AG09309 (cell line): ENCODE results near the gene HS2ST1.

ENCODE experiments used
- DNase-seq: peaks from one replicate; pipeline ENCODE4 v3.0.0-alpha.2; 2010; ENCODE audit warnings: low read depth
- H3K4me3 ChIP-seq: 2 replicates; pipeline ENCODE4 v1.5.1; 2011; ENCODE audit warnings: mild to moderate bottlenecking, low read depth, low read length, moderate library complexity; ENCODE audit not compliant: control insufficient read depth
- TF ChIP-seq, protein P1 (sequence below): IDR thresholded peaks from 2 replicates; pipeline ENCODE4 v1.5.1; 2011; ENCODE audit warnings: mild to moderate bottlenecking, low read depth, low read length, inconsistent platforms; ENCODE audit not compliant: insufficient read depth, control insufficient read depth; ENCODE audit errors: missing control alignments

Gene HS2ST1

GRCh38 chr1:87106144-87106543 lies 191.7 kb downstream of the HS2ST1 start:
- DNase-seq: no peak
- TF ChIP-seq, protein P1, sequence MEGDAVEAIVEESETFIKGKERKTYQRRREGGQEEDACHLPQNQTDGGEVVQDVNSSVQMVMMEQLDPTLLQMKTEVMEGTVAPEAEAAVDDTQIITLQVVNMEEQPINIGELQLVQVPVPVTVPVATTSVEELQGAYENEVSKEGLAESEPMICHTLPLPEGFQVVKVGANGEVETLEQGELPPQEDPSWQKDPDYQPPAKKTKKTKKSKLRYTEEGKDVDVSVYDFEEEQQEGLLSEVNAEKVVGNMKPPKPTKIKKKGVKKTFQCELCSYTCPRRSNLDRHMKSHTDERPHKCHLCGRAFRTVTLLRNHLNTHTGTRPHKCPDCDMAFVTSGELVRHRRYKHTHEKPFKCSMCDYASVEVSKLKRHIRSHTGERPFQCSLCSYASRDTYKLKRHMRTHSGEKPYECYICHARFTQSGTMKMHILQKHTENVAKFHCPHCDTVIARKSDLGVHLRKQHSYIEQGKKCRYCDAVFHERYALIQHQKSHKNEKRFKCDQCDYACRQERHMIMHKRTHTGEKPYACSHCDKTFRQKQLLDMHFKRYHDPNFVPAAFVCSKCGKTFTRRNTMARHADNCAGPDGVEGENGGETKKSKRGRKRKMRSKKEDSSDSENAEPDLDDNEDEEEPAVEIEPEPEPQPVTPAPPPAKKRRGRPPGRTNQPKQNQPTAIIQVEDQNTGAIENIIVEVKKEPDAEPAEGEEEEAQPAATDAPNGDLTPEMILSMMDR: no peak
- H3K4me3 ChIP-seq: no peak overlapping the region

- DNase-seq: no peak
- no peak overlapping the region for H3K4me3 ChIP-seq
- TF ChIP-seq, protein P1: no peak
Observed at GRCh38 chr1:87106867-87107266, 192.4 kb downstream of the HS2ST1 start.

- TF ChIP-seq, protein P1: no peak
- no peak overlapping the region for H3K4me3 ChIP-seq
- no peak for DNase-seq
Observed at GRCh38 chr1:87108228-87108627, 193.8 kb downstream of the HS2ST1 start.

- TF ChIP-seq, protein P1: no peak
- DNase-seq: no peak
- no peak overlapping the region for H3K4me3 ChIP-seq
Observed at GRCh38 chr1:87108814-87109411, 194.5 kb downstream of the HS2ST1 start.

DNA sequence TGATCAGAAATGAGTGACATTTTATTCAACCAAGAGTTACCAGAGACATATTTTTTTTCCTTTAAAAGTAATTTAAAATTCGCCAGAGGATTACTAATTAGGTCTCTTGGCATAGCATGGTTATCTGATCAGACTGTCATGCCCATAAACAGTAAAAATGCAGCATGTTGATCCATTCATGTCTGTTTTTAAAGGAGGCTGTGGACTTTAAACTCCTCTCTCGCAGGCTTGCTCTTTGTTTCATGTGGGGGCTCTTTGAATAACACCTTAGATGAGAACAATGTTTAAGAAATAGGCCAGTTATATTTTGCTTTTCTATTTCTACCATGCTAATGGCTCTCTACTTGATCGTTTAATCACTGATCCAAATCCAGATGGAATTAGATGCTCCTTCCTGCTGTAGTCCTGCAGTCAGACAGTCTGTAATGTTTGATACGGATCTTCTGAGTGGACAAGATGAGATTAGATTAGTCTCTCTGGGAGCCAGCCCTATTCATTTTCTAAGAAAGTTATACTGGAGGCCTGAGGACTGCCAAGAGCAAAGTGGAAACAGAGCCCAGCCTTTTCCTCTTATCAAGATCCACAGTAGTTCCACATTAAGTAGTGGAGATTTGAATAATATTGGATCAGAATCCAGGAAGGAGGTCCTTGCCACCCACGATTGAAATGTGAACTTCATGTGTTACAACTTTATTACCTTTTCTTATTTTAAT lies 197.4 kb downstream of the HS2ST1 start:
- DNase-seq: no peak
- TF ChIP-seq, protein P1: no peak
- no peak overlapping the region for H3K4me3 ChIP-seq

DNA sequence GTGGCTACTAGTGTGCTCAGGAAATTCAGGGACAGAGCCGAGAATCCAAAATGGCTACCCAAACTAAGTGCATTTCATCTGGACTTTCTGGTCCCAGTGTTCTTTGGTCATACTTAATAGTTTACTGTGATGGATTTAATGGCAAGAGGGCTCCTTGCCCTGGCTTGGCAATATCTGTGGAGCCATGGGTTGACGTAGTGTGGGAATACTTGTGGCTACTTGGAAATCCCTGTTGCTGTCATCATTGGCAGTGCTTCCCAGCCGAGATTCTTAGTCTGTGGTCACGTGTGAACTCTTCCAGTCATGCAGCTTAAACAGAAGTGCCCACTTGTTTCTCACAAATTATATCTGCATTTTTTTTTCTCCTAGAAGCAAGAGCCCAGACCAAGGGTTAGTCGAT lies 198.9 kb downstream of the HS2ST1 start:
- no peak overlapping the region for H3K4me3 ChIP-seq
- peak; percentile 94 for DNase-seq
- TF ChIP-seq, protein P1: no peak
